GM10266 (cell line): ENCODE results near the gene CCNY.

ENCODE experiments used
- DNase-seq: peaks from one replicate; pipeline ENCODE4 v3.0.0; 2012; ENCODE audit errors: extremely low spot score
- CTCF ChIP-seq: IDR thresholded peaks from 2 replicates; pipeline ENCODE4 v1.5.1; 2012; ENCODE audit warnings: mild to moderate bottlenecking, low read depth; ENCODE audit not compliant: control insufficient read depth, insufficient read depth; ENCODE audit errors: missing control alignments

The CCNY gene

GRCh38 chr10:35580423-35580770, 244.1 kb downstream of the CCNY start:
- no peak for DNase-seq
- TF ChIP-seq CTCF, result no peak

DNA sequence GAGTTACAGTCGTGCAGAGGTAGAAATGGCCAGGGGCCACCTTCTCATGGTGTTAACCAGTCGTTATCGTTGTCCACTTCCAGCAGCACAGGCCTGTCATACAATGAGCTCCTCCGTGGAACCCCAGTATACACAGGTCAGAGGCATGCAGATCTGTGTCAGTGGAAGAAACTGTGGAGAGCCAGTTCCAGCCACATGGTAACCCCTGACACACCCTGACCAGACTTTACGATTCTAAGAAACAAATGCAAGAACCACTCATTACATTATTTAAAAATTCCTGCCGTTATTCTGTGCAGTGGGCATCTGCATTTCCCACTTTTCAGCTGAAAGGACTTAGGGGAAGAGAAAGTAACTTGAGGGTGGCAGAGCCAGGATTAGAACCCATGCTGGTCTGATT, 245.3 kb downstream of the CCNY start:
- no peak for DNase-seq
- TF ChIP-seq CTCF, result no peak

DNA sequence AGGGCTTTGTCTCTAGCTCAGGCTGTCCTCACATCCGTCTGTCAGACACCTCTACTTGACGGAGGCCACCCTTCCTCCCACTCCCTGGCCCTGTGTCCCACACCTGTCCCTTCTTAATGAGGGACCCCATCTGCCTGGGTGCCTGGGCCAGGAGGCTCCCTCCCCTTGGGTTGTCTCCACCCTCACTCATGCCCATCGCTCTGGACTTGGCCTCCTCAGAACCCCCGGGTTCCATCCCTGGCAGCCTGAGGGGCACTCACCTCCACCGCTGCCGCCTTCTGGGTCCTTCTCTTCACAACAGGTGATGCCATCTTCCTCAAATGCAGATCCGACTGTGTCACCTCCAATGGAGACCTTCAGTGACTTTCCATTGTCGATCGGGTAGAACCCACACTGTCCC, 248.6 kb downstream of the CCNY start:
- no peak for TF ChIP-seq CTCF
- no peak for DNase-seq

DNA sequence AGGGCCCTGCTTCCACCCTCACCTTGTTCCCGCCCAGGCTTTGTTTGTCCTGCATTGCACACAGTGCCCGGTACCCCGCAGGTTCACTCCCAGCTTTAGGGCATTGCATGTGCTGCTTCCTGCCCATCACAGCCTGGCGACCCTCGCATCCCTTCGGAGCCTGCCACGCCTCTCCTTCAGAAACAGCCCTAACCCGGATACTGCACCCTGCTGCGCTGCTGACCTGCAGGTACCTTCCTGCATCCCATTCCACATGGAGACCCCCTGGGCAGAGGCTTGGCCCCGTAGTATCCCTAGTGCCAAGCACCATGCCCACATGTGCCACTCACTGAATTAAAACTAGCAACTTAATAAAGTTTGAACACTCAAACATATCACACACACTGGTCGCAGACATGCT, 249.0 kb downstream of the CCNY start:
- no peak for DNase-seq
- TF ChIP-seq CTCF, result no peak

DNA sequence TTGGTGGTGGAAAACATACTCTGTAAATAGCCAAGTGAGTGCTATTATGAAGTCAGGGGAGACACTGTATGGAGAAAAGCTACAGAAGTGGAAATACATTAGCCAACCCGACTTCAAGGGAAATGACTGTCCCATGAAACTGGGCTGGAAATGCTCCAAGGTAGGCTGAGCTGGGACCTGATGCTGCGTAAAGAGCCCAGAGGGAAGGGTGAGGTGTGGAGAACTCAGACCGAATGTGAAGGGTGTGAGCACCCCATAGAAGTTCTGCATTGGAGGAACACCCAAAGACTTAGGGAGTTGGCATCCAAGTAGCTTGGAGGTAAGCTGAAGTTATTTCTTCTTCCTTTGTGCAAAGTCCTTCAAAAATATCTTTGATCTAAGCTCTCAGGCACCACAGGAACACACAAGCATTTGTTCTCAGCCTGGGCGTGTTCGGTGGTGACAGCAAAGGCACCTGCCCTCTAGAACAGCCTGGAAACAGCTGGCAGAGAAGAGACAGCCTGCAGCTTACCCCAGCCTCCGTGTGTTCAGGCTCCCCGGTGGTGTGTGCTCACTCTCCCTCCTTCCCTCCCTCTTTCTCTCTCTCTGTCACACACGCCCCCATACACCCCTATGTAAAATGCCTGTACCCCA, 249.7 kb downstream of the CCNY start:
- TF ChIP-seq CTCF, result no peak
- no peak for DNase-seq

DNA sequence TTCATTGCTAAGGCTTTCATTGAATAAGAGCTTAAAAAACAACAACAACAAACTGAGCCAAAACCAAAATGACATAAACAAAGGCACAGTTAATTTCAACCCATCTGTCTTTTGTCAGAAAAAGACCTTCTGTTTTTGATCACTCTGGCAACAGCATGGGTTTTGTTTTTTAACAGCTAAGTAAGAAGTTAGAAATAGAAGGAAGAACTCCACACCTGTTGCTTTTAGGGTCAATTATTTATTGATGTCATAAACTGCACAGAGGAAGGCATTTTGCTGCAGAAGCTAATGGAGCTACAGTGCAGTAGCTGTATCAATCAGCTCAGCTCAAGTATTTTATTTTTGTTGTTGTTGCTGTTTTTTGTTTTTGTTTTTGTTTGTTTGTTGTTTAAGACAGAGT, 252.5 kb downstream of the CCNY start:
- TF ChIP-seq CTCF, result no peak
- DNase-seq, result no peak

- TF ChIP-seq CTCF, result no peak
These were observed 256.1 kb downstream of the CCNY start for GRCh38 chr10:35592441-35592840.

More at GRCh38 chr10:35592441-35592840, 256.1 kb downstream of the CCNY start:
- no peak for DNase-seq
